Stimulated activated CD8-positive, alpha-beta memory T cell treated with anti-CD3 and anti-CD28 coated beads, Interleukin-15, amount 100 ng/mL, for 48 hours (primary cell): ENCODE data around the gene ROBO2.

Source experiments
- DNase-seq, 2 donors: peaks; one replicate each; pipeline ENCODE4 v3.0.0-alpha.2; 2020; ENCODE audit warnings: low read depth in 2 of 2

Gene ROBO2

DNA sequence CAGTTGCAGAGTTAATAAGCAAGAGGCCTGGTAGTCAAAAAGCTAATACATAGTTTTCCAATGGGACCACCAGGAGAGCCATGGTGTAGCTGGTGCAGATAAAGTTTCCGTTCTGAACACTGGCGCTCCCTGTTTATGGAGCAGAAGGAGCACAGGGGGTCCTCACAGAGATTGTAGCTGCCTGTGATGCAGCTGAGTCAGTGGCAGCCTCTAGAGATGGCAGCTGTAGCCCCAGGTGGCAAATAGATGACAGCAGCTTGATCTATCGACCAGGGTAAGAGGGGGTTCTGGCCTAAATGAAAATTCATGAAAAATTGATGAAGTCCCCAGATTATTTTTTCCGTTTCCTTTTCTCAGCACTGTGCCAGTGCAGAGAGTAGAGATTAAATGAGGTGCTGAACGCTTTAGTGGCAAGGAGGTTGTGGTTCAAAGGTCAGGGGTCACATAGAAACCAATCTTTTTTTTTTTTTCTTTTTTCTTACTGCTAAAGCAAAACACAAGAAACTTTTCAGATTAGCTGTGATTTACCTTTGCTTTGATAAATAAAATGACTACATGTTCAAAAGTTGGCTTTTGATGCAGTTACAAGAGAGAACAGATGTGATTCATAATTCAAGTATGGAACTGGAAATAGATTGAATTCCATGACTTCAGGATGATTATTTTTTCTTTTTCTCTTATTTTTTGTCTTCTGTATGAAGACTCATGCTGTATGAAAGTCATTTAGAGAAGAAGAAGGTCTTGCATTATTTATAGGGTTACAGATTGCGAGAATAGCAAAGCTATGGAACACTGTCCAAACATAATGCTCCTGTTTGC, 63.3 kb downstream of the ROBO2 start:
- no peak for DNase-seq

DNA sequence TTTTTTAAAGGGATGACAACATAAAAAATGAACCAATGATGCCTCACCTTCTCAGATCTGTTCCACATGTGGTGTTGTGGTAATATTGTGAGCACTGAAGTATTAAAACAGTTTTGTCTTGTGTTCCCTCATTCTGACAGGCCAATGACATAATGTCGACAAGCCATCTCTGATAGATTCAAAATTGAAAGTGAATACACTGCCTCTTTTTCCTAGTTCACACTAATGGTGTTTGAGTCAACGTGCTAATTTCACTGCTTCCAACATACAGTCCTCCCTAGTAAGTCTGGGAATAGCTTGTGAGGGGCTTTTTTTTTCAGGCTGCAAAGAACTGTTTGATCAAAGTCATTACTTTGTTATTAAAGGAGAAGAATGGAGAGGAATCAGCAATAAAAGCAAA, 82.8 kb downstream of the ROBO2 start:
- no peak for DNase-seq

DNA sequence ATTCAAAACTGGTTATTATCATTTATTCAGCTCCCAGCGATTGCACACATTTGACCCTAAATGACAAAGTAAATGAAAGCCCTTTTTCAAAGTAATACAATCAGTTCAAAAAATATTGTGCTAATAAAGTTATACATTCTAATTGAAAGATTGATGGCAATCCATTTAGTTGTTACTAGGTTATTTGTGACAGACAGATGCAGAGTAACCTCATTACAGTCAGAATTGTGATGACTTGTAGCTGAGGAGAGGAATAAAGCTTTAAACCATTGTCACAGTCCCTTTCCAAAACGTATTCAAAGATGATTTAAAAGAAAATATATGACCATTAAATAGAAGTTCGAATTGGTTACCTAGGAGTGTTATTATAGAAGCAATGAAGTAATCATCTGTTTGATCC, 86.1 kb downstream of the ROBO2 start:
- DNase-seq = no peak

DNA sequence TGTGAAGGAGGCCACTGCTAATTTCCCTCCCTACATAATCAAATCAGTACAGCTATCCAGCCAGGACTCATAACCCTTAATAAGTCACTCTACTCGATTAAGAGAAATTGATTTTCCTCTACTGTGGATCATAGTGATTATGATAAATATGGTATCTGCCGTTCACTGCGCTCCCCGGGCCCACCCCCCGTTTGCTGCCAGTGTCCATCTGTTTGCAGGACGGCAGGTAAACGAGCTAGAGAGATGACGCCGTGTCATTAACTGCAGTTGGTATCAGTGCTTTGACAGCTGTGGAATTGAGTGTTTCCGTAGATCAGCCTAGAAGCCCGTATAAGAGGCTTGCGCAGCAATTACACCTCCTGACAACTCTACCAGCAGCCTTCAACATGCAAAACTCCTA, 94.9 kb downstream of the ROBO2 start:
- DNase-seq = no peak

DNA sequence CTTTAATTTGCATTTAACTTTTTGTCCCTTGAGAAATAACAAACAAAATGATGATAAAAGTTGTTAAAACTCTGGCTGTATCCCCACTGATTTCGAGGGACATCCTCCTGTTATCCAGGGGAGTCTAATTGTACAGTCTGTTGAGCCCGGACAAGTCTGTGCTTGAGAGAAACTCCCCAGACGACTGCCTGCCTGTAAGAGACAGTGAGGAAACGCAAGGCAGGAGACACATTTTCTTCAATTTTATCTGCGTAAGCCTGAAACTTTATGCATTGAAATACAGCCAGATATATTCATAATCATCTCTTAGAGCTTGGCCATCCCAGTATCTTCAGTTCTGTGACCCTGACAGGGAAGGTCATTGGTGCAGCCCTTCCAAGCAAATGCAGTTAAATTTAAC, 97.7 kb downstream of the ROBO2 start:
- no peak for DNase-seq

DNA sequence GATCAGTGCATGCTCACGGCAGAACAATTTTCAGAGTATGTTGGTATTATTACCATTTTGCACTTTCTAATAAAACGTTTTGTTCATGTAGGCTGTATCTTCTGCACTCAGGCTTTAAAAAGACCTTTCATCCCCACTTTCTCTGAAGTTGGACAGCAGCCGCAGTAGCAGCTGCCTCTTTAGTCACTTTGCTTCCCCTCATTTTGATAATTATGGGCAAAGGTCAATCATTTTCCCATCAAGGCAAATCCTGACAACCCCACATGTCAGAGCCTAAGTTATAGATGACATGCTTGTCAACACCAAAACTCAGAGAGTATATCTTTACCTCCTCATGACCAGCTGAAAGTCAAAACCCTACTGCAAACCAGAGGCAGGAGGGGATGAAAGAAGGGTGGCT, 99.7 kb downstream of the ROBO2 start:
- DNase-seq = no peak

DNA sequence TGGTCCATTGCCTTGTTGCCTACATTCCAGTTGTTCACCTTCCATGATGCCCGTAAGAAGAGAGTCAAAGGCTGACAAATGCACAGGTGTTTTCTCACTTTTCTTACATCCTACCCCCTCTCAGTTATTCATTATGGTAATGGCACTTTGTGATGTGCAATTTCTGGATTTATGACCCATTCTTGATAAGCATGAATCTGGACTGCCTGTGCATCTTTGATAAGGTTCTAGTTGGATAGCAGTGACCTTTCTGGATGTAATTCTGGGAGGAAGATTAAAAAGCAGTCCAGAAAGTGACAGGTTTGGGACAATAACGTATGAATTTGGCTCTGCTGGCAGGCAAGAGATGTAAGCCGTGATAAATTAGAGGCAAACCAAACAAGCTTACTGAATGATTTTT, 101.5 kb downstream of the ROBO2 start:
- no peak for DNase-seq

DNA sequence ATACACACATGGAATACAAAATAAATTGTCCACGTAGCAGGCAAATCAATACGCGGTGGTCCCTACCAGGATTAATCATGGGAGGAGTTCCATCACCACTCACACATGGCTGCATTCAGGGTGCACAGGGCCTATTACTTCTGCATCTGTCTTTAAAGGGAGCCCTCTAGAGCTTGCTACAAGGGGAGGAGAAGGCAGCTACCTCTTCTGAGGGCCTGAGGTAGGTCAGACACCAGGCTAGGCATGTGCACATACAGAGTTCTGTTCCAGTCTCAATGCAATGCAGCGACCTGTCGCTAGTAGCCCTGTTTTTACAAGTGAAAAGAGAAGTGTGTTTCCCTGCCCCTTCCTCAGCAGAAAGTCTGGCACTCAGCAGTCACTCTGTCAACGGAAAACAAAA, 102.7 kb downstream of the ROBO2 start:
- DNase-seq = no peak

DNA sequence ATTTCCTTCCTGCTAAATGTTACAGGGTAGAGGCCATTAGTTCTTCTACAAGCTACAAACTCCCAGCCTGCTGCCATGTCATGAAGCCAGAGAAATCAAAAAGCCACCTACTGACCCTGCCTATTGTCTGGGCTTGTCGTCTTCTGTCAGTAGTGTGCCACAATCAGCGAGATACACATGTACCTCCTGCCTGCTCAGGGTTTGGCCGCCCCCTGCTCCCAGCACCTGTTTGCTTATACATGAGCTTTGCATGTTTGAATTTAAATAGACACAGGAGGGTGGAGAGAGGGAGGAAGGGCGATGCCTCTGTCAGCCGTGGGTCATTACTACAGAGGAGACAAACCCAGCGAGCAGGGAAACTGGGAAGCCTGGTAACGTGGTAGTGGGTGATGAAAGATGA, 106.1 kb downstream of the ROBO2 start:
- DNase-seq = no peak

DNA sequence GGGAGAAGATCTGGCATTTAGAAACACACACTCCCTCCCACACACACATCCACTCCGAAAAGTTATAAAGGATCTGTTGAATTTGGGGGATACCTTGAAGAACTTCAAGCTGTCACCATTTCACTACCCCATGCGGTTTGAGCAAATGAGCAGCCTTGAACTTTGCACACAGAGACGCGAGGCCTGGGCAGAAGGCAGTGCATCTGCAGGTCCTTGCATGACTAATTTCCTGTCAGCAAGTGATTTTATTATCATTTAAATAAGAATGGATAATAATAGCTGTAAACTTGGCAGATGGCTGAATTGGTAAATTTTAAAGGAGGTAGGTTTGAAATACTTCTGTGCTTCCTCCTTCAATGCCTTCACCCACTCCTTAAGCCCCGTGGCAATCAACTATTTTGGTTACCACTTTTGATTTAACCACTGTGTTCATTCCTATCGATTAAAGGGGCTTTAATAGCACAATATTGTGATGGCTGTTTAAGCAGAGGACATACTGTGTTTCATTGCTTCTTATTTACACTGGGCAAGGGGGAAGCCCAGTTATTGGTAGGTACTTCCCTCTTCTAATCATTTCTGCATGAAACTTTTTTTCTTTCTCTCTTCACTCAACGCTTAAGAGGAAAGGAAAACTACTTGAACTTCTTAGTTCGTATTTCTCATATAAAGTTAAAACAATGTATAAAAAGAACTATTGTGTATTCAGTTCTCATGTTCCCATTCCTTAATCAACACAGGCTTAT, 108.1 kb downstream of the ROBO2 start:
- DNase-seq = no peak

DNA sequence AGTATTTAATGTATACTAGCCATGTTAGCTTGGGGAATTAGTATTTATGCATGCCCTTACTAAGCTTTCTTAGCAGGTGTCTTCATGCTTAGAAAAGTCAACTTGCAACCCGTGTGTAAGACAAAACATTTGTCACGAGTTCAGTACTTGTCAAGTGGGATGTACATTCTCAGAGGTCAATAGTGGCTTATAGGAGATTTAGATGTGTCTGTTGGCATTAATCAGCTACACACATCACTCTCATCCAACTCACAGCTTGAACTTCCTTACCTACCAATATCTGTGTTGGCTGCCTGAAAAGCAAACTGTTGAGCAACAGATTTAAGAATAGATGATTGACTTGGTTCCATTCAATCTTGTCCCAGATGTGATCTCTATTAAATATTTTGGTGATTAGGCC, 109.5 kb downstream of the ROBO2 start:
- DNase-seq = no peak

DNA sequence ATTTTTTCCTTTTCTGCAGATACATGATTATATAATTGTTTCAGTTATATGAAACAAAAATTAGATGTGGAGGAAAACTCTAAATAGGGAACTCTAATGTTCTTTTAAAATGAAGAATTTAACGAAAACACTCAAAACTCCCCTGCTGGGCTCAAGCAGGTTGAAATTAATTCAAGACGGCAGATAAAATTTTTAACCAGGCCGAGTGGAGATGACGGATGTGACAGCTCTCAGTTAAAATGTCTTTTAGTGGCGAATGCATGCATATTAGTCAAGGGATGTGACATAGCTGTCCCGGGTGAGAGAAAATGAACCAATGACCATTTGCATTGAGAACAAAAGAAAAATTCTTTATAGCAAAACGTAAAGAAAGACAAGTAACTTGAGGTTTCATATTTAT, 110.1 kb downstream of the ROBO2 start:
- DNase-seq = no peak

DNA sequence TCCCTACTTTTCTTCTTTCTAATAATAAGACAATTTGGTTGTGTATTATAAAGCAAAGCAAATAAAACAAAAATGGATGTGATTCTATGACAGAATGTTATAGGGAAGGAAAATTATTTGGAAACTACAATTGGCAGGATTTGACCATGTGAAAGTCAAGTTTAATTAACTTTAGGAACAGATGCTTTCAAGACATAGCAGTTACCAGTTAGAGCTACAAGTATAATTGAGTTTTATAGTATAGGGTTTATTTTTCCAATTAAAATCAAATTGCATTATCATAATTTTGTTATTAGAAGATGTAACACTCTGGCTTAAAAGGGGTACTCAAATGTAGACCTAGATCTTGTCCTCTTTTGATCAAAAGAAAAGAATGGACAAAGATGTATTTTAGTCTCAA, 110.9 kb downstream of the ROBO2 start:
- DNase-seq = no peak

DNA sequence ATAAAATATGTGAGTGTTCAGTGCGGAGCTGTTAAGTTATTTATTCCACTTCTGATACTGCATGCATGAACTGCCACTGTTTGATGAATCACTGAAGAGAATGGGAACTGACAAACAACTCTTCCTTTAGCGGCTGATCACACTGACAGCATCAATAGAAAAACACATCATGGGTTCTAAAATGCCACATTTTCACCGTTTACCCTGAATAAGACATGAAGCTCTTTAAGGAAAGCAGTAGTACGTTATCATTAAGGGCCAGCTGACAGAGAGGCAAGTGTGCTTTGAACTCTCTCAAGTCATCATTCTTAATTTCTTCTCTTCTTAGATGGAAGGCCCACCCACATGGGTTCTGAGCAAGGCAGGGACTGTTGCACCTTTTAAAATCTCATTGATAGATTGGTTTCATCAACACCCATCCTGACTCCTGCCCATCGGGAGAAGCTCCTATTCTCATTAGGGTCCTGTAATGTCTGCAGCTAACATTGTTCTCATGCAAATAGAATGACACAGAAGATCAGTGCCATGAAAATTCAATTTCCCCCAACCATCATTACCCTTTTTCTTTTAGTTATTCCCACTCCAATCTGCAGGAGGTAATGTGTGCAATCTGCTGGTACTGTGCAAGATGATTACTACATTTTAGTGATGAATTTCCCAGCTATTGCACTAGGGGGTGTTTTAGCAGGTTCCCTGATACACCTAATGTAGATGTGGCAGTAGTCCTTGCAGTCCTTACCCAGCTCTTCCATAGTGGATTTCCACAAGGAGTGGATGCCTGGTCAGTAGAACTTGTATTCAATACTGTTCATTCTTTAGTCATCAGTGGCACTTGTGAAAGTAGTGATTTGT, 119.1 kb downstream of the ROBO2 start:
- no peak for DNase-seq

DNA sequence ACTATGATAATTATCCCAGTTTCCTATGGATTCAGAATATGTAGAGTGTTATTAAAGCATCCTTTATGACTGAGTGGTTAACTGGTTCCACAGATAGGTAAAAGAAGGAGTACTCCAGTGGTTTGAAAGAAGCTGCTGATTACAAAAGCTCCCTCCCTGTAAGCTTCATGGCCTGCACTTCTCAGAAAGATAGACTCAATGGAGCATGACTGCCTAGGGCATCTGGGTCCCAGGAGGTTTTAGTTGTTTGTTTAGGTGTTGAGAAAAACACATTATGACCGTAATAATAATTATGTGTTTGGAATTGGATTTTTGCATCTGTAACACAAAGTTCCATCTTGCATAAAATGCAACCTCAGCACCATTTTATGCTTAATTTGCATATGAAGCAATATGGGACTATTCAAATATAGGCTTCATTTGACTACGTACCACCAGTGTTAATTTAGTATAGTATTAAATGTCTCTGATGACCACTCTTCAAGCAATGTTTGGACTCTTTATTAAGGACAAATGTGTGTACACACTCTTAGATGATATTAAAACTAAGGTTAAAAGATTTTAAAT, 121.1 kb downstream of the ROBO2 start:
- no peak for DNase-seq

DNA sequence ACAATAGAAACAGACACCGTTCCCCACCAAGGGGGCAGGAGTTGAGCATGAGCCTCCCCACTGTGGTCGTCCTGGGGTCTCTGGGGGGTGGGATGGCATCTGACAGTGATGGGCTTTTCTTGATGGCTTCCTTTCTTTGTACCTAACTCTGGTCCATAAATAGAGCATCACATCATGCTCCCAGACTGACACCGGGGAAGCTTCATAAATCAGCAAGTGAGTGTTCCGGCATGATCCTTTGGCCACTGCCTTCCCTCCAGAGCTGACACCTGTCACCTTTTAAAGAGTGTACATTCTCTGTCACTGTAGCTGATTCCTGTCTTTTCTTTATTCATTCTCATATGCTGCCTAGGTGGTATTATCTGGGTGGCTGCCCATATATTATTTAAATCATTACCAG, 129.9 kb downstream of the ROBO2 start:
- DNase-seq = no peak

DNA sequence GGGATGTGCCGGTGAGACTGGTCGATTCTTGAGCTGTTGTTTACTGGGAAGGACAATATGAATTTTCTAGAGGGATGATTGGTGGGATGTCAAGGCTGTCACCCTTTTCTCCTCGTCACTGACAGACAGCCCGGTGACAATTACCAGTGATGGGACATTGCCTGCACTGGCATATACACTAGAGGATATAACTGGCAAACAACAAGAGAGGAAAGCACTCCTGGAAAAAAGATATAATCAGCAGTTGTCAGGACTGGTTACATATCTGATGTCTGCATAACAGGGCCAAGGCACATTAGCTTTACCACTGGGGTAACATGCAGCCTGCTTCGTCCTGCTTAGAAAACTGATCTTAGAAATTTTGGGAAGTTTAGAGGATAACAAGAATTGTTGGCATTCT, 131.1 kb downstream of the ROBO2 start:
- no peak for DNase-seq

DNA sequence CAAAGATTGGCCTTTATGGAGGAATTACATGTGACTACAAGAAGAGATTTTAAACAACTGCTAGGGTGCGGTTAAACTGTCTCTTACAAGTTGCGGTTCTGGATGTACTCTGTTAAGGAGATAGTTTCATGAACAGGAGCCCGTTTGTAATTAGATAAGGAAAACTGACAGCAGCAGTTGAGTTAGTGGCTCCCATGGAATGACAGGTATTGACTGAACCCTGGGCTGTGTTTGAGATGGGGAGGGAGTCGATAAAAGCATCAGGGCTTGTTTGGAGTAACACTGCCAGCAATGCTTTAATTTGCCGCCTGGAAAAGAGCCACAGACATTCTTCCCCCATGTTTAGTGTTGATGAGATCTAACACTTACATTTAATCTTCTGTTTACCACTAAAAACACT, 139.9 kb downstream of the ROBO2 start:
- no peak for DNase-seq

DNA sequence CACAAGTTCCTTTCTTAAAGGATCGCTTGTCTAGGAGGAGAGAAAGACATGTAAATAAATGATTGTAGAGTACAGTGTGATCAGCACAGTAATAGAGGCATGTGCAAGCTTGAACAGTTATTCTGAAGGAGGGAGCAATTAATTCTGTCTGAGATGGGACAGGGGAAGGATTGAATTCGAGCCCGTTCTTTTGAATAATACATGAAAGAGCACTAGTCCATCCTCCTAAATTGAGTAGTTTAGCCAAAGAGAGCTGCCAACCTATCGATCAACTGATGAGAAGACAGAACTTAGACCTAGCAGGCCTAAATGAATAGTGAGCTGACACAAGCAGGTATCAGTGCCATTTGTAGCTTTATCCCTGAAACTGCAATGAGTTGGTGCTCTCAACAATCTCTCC, 142.4 kb downstream of the ROBO2 start:
- DNase-seq = no peak

DNA sequence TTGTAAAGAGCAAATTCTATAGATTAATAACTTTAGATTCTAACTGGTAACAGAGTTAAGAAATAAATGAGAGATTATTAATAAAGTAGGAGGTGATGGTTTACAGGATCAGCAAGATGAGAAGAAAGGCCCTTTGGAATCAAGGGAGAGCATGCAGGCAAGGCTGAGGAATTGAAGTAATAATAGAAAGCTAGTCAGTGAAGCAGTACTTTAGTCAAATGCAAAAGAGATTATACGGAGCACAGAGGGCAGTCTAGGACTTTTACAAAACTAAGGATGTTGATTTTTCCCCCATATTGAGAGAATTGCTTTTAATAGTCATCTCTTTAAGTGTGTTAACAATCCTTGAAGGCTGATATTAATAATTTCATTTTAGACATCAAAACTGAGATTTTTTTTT, 146.4 kb downstream of the ROBO2 start:
- DNase-seq = no peak

DNA sequence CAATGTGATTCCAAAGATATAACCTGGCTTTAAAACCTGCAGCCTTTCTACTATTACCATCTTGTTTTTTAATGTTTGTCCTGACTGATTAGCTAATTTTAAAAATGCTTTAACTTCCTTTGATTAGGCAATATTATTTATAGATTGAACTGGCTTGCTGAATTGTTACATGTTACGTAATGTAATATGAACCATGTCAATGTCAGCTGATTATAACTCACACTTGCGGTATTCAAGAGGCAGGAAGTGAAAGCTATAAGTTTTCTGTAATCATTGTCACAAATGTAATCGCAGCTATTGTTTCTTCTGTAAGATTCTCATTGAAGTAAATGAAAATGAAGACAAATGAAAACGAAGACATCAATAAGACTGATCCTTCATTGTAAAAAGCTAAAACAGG, 146.8 kb downstream of the ROBO2 start:
- DNase-seq = no peak

DNA sequence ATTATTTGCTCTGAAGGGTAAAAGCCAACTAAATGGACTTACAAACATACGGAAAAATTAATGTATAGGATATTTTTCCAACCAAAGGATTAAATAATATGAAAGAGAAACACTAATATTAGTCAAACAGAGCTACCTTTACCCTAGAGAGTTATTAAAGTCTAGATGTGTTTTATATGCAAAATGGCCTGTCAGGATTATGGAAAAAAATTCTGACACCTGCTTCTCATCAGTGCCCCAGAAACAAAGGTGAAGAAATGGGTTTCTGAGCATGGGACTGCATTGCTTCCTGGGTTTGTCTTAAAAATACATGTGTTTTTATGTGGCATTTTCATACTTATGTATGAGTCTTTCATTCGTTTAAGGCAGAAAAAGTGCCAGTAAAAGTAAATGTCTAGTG, 148.3 kb downstream of the ROBO2 start:
- DNase-seq = no peak
